HG03460 (cell line): ENCODE data around the gene EFCAB3.
"Not testable (repeated sequence)": the region's sequence is repeated elsewhere in the genome, so short reads cannot be mapped to it uniquely, and the experiment has no call there.

Experiments used
- ATAC-seq: cut with Tn5 transposase; IDR thresholded peaks from one replicate; pipeline ENCODE4 v1.9.1; 2021; ENCODE audit not compliant: unreplicated experiment

Gene EFCAB3

DNA sequence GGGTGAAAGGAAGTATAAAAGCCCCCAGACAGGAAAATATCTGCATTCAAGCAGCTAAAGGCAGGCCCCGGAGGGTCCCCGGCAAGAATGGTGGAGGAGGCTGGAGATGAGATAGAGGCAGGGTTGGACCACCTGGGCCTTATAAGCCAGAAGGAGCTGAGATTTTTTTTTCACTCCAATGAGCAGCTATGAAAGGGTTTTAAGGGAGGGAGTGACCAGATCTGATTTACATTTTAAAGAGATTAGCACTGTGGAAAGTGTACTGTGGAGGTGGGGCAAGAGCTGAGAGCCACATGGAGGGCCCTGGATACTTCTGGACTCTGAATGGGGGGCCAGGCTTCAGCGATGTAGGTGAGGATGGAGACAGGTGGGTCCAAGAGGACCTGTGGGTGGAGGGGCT lies 84.1 kb downstream of the EFCAB3 start:
- ATAC-seq, result not testable (repeated sequence)

DNA sequence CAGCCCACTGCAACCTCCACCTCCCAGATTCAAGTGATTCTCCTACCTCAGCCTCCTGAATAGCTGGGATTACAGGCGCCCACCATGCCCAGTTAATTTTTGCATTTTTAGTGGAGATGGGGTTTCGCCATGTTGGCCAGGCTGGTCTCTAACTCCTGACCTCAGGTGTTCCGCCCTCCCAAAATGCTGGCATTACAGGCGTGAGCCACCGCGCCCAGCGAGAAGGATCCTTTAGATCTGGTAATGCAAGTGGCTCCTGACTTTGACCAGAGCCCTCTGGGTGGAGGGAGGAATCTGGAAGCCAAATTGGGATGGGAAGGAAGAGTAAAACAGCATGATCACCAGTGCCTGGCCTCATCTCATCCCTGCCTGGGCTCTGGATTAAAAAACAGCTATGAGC lies 84.9 kb downstream of the EFCAB3 start:
- not testable (repeated sequence) for ATAC-seq
